ENCODE measurements around the gene VAPA. TPM values are rescaled to one million over a fixed set of nuclear protein-coding genes. Genes with fewer than 3 reads are reported as not detected.
A peak's percentile ranks its signal among the peaks of the same experiment; 100 is the strongest.

Gene VAPA
- polyA plus RNA-seq (2012; ENCODE audit: insufficient read depth, insufficient read length): 212 TPM

GRCh38 chr18:9913526-9914333 is at the start of gene VAPA:
Gene VAPA, plus strand, starts transcription at chr18:9914016. Its CDS starts 241 bp downstream, at chr18:9914257.
- H3K4me3 ChIP-seq (ENCODE audit: low read length): peak within 1 kb of the TSS; percentile 78

GRCh38 chr18:9865764-9866490 is 47.9 kb upstream of the VAPA start:
- no peak overlapping the region for H3K4me3 ChIP-seq (ENCODE audit: low read length)
- DNase-seq (ENCODE audit: low read depth, low spot score): no peak

More at GRCh38 chr18:9913526-9914333, at the start of gene VAPA:
- DNase-seq (ENCODE audit: low read depth, low spot score): peak; percentile 92

DNA sequence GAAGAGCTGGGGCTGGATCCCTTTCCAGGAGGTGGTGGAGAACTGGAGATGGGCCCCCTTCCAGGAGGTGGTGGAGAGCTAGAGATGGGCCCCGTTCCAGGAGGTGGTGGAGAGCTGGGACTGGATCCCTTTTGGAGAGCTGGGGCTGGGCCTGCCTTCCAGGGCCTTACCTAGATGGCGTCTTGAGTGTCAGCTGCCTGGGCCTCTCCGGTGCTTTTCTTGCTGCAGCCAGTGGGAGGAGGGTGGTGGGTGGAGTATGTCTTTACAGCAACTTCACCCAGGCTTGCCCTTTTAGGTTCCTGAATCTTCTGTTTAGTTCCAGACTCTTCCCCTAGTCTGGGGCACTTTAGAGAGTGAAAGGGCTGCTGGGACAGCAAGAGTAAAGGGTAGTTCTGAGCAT is 47.2 kb upstream of the VAPA start:
- no peak for DNase-seq (ENCODE audit: low read depth, low spot score)
- no peak overlapping the region for H3K4me3 ChIP-seq (ENCODE audit: low read length)

GRCh38 chr18:9867071-9867594 is 46.7 kb upstream of the VAPA start:
- no peak for DNase-seq (ENCODE audit: low read depth, low spot score)
- H3K4me3 ChIP-seq (ENCODE audit: low read length): no peak overlapping the region

GRCh38 chr18:9868857-9869714 is 44.7 kb upstream of the VAPA start:
- H3K4me3 ChIP-seq (ENCODE audit: low read length): no peak overlapping the region
- DNase-seq (ENCODE audit: low read depth, low spot score): no peak

DNA sequence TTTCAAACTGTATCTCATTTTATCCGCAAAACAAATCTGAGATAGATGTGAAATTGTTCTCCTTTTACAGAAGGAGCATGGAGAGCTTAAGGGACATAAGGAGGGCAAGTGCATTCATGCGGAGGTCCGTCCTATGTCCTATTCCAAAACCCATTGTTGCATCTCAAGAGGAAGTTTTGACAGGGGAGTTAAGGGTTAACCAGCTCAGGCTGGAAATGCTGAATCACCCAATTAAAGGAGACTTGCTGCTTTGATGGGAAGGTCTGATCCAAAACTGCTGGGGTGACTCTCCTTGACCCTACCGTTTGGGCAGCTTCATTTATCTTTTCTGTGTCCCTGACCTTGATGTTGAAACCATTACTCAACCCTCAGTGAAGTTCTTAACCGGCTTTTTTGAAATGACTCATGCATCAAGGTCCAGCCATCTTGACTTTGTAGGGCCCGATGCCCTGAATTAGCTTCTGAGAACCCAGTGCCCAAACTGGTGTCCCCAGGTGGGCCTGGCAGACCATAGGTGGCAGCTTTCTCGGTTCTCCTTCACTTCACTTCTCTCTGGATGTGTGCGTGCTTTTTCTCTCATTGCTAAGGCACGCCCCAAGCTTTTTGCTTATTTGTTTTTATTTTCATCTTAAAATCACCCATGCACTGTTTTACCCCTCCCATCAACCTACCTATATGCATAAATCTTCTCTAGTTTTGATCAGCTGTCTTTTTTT is 43.9 kb upstream of the VAPA start:
- DNase-seq (ENCODE audit: low read depth, low spot score): no peak
- no peak overlapping the region for H3K4me3 ChIP-seq (ENCODE audit: low read length)

- no peak overlapping the region for H3K4me3 ChIP-seq (ENCODE audit: low read length)
- no peak for DNase-seq (ENCODE audit: low read depth, low spot score)
These were observed 43.3 kb upstream of the VAPA start for GRCh38 chr18:9870431-9871008.

- H3K4me3 ChIP-seq (ENCODE audit: low read length): no peak overlapping the region
- DNase-seq (ENCODE audit: low read depth, low spot score): no peak
These were observed 42.5 kb upstream of the VAPA start for GRCh38 chr18:9871244-9871746.

- H3K4me3 ChIP-seq (ENCODE audit: low read length): no peak overlapping the region
- no peak for DNase-seq (ENCODE audit: low read depth, low spot score)
These were observed 41.0 kb upstream of the VAPA start for GRCh38 chr18:9872823-9873222.

GRCh38 chr18:9874728-9875127 is 39.1 kb upstream of the VAPA start:
- no peak for DNase-seq (ENCODE audit: low read depth, low spot score)
- no peak overlapping the region for H3K4me3 ChIP-seq (ENCODE audit: low read length)

GRCh38 chr18:9876212-9876866 is 37.5 kb upstream of the VAPA start:
- no peak for DNase-seq (ENCODE audit: low read depth, low spot score)
- H3K4me3 ChIP-seq (ENCODE audit: low read length): no peak overlapping the region

GRCh38 chr18:9876867-9877654 is 36.8 kb upstream of the VAPA start:
- H3K4me3 ChIP-seq (ENCODE audit: low read length): no peak overlapping the region
- no peak for DNase-seq (ENCODE audit: low read depth, low spot score)

GRCh38 chr18:9877655-9878014 is 36.2 kb upstream of the VAPA start:
- H3K4me3 ChIP-seq (ENCODE audit: low read length): no peak overlapping the region
- no peak for DNase-seq (ENCODE audit: low read depth, low spot score)

- H3K4me3 ChIP-seq (ENCODE audit: low read length): no peak overlapping the region
- no peak for DNase-seq (ENCODE audit: low read depth, low spot score)
These were observed 35.7 kb upstream of the VAPA start for GRCh38 chr18:9878095-9878494.

- DNase-seq (ENCODE audit: low read depth, low spot score): no peak
- H3K4me3 ChIP-seq (ENCODE audit: low read length): no peak overlapping the region
These were observed 35.0 kb upstream of the VAPA start for GRCh38 chr18:9878783-9879242.

DNA sequence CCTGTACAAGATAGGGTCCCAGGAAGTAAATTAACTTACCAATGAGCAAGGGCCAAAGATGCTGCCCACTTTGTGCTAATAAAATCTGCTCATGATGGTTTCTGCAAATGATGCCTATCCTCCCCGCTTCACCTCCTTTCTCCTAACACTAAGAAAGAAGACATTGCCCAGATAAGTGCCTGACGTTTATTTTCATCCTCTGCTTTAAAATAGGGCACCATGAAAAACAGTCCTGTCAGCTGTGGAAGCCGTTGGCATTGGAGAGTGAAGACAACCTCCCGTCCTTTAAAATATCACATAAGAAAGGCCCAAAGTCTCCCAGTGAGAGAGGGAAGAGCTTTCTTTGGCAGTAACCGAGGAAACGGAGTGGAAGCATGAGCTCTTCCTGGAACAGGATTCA is 29.7 kb upstream of the VAPA start:
- no peak for DNase-seq (ENCODE audit: low read depth, low spot score)
- H3K4me3 ChIP-seq (ENCODE audit: low read length): no peak overlapping the region

DNA sequence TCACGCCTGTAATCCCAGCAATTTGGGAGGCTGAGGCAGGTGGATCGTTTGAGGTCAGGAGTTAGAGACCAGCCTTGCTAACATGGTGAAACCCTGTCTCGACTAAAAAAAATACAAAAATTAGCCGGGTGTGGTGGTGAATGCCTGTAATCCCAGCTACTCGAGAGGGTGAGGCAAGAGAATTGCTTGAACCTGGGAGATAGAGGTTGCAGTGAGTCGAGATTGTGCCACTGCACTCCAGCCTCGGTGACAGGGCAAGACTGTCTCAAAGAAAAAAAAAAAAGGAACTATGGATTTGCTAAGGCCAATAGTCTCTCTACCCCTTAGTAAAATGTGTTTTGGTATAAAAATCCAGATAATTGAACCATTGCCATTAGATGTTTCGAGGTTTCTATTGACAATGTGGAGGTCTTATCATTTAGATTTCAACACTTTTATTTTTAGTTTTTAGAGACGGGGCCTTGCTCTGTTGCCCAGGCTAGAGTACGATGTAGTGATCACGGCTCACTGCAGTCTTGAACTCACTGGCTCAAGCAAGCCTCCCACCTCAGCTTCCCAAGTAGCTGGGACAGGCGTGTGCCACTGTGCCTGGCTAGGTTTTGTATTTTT is 29.2 kb upstream of the VAPA start:
- H3K4me3 ChIP-seq (ENCODE audit: low read length): no peak overlapping the region

More for the DNA sequence above, 29.2 kb upstream of the VAPA start:
- no peak for DNase-seq (ENCODE audit: low read depth, low spot score)

All from Jurkat, Clone E6-1 (cell line).